ENCODE data around the gene CSRP1.
A peak's percentile ranks its signal among the peaks of the same experiment; 100 is the strongest.
"Not testable (repeated sequence)": the region's sequence is repeated elsewhere in the genome, so short reads cannot be mapped to it uniquely, and the experiment has no call there.

CSRP1 gene

GRCh38 chr1:201475915-201476669, 30.8 kb downstream of the CSRP1 start:
- DNase-seq = no peak

GRCh38 chr1:201475130-201475529, 31.8 kb downstream of the CSRP1 start:
- no peak for DNase-seq

GRCh38 chr1:201473296-201473695, 33.6 kb downstream of the CSRP1 start:
- no peak for DNase-seq

- not testable (repeated sequence) for DNase-seq
These were observed 34.6 kb downstream of the CSRP1 start for GRCh38 chr1:201472321-201472720.

GRCh38 chr1:201471772-201472171, 35.2 kb downstream of the CSRP1 start:
- no peak for DNase-seq

GRCh38 chr1:201470581-201470980, 36.3 kb downstream of the CSRP1 start:
- DNase-seq = no peak

GRCh38 chr1:201469645-201470074, 37.3 kb downstream of the CSRP1 start:
- DNase-seq = no peak

GRCh38 chr1:201468844-201469644, 37.9 kb downstream of the CSRP1 start, which contains the start of gene PHLDA3:
TSS of gene PHLDA3 (minus strand) at chr1:201469188. CDS start at chr1:201468786, 402 bp downstream.
- DNase-seq = peak; percentile 88

GRCh38 chr1:201468501-201468843, 38.5 kb downstream of the CSRP1 start:
- peak; percentile 61 for DNase-seq

GRCh38 chr1:201466492-201466891, 40.4 kb downstream of the CSRP1 start:
- DNase-seq = no peak

- no peak for DNase-seq
These were observed 41.1 kb downstream of the CSRP1 start for GRCh38 chr1:201465698-201466290.

GRCh38 chr1:201463071-201463552, 43.8 kb downstream of the CSRP1 start:
- peak; percentile 76 for DNase-seq

- DNase-seq = peak; percentile 58
These were observed 45.1 kb downstream of the CSRP1 start for GRCh38 chr1:201461645-201462441.

- no peak for DNase-seq
These were observed 45.9 kb downstream of the CSRP1 start for GRCh38 chr1:201460814-201461644.

GRCh38 chr1:201459775-201460174, 47.1 kb downstream of the CSRP1 start:
- no peak for DNase-seq

- no peak for DNase-seq
These were observed 47.9 kb downstream of the CSRP1 start for GRCh38 chr1:201459052-201459451.

- no peak for DNase-seq
These were observed 49.4 kb downstream of the CSRP1 start for GRCh38 chr1:201457508-201457960.

- DNase-seq = peak; percentile 74
These were observed 50.2 kb downstream of the CSRP1 start for GRCh38 chr1:201456499-201457309.

GRCh38 chr1:201455098-201455497, 51.8 kb downstream of the CSRP1 start:
- no peak for DNase-seq

GRCh38 chr1:201454608-201455007, 52.3 kb downstream of the CSRP1 start:
- no peak for DNase-seq

- DNase-seq = no peak
These were observed 54.1 kb downstream of the CSRP1 start for GRCh38 chr1:201452866-201453265.

Data from midbrain (tissue), 1 donor.